Dedifferentiated amniotic fluid mesenchymal stem cell (primary cell): ENCODE measurements around the gene TRPV2.
A peak's percentile ranks its signal among the peaks of the same experiment; 100 is the strongest.

Experiments
- DNase-seq: peaks from one replicate; pipeline ENCODE4 v3.0.0-alpha.2; 2016; ENCODE audit errors: extremely low spot score

TRPV2 gene

DNA sequence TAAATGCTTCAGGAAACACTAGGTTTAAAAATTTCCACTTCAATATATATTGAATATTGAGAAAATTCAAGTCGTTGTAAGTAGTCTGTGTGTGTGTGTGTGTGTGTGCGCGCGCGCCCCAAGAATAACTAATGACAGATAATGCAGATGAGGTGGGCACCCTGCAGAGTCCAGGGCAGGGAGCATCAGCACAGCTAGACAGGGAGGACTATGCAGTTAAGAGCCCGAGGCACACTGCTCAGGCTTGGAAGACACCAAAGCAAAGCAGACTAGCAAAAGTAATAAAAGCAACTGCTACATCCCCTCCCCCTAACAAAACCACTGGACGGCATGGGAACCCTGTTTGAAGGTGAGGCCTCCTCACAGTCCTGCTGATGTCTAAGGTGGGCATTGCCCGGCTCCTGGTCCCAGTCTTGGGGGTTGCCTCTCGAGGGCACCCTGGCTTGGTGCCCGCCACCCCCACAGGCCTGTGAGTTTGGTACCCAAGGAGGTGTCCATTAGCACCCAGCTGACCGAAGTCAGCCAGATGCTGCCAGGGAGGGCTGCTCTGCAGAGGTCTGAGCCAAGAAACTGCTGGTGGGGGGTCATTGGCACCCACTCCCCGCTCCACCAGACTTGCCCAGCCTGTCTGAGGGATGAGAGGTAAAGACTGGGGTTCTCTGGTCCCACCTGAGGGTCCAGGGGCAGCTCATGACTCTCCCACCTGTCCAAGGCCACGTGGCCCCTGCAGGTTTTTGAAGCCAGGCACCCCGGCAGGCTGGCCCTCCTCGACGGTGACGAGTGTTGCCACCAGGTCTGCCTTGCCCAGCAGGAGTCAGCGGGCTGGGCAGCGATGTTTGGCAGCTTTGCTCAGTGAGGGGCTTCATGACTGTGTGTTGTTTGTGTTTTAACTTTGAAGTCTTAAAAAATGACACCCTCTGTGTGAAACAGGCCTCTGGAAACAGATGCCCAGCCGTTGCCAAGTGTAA is 58.0 kb downstream of the TRPV2 start:
- DNase-seq: no peak

DNA sequence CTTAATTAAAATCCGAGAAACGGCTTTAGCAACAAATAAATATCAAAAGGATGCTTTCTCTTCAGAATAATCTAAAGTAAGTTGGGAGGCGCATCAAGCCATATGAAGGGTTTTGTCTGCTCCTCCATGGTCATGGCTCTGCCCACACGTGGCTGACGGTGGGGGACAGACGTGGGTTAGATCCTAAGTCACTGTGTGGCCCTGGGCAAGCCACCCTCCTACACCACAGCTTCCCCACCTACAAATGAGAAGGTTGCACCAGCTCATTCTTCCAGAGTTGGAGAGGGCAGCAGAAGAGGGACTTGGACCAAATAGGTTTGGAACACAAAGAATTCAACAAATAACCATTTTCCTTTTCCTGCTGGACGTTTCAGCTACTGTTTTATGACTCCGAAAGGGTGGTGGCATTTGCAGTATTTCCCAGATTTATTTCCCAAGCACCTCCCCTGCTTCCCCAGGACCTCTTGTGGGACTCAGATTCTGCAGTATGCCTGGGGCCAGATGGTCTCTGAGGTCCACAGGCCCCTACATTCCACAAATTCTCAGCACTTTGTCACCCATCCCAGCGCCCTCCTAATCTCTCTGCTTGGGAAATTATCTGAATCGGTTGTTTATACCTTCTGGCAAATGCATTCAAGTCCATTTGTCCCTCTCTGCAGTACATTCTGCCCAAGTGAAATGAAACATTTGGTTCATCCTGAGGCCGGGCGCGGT is 58.8 kb downstream of the TRPV2 start:
- no peak for DNase-seq

DNA sequence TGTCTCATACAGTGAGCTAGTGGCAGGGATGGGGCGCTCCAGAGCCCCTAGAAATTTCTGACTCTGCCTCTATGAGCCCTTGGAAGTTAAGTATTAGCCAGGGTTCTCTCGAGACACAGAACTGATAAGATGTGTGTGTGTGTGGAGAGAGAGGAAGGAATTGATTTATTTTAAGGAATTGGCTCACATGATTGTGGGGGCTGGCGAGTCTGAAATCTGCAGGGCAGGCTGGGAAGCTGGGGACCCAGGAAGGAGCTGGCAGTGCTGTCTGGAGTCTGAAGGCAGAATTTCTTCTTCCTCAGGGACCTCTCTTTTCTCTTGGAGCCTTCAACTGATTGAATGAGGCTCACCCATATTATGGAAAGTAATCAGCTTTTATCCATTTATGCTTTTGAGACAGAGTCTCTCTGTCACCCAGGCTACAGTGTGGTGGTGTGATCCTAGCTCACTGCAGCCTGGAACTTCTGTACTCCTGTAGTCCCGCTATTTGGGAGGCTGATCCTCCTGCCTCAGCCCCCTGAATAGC is 59.9 kb downstream of the TRPV2 start:
- no peak for DNase-seq

DNA sequence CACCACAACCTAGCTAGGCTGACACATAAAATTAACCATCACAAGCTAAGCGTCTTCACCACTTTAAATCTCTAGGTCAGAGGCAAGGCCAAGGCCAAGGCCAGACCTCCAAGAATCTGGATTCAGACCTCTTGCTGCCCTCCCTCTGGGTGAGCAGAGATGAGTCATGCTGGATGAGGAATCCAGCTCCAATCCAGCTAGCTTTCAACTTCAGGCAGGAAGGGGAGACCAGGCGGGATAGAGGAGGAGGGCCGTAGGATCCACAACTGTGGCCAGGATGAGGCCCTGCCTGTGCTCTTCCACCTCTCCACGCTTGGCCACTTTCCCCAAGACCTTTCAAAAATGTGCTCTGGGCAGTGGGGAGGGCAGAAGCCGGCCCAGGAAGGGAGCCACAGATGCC is 61.9 kb downstream of the TRPV2 start:
- DNase-seq: peak; percentile 30

DNA sequence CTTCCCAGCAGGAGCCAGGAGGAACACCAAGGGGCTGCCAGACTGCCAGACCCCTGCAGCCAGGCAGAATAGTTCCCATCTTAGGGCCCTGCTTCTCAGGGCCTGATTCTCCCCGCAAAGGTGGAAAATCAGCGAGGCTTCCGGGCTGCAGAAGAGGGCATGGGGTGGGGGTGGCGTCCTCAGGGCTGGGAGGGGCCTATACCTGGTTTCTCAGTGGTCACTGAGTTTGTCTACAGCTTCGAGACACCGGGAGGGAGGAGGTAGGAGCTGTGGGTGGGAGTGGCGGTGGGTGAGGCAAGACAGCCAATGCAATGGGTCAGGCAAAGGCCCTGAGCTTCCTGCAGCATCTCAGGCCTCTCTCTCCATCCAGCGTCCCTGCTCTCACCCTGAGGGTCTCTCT is 62.3 kb downstream of the TRPV2 start:
- no peak for DNase-seq

DNA sequence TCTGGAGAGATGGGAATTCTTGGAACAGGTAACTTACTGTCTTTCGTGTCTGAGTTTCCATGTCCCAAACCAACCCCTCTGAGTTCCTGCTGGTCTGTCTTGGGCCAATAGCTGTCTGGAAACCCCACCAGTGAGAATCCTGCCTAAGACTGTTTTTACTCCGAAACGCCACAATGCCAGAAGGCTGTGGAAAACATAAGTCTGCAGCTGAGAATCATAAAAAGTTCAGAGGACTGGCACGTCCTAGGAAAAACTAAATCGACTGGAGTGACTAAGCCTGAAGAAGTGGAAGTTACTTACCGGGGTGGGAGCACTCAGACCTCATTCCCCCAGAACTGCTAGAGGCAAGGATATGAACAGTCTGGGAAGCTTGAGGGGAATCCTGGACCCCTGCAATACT is 63.3 kb downstream of the TRPV2 start:
- DNase-seq: no peak

DNA sequence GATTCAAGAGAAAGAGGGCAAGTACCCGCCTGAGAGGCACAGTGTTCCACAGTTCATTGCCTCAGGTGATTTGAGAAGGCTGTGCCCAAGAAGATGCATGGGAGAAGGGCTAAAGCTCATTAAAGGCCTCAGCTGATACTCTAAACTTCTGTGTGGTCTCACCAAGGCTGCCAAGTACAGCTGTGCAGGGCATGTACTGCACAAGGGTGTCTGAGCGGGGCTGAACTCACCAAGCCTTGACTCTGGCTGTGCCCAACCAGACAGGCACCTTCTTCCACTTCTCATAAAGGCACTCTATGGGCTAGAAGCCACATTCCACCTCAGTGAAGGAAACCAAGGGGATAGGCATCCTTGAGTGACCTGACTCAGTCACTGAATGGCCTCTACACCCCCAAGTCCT is 63.9 kb downstream of the TRPV2 start:
- no peak for DNase-seq

DNA sequence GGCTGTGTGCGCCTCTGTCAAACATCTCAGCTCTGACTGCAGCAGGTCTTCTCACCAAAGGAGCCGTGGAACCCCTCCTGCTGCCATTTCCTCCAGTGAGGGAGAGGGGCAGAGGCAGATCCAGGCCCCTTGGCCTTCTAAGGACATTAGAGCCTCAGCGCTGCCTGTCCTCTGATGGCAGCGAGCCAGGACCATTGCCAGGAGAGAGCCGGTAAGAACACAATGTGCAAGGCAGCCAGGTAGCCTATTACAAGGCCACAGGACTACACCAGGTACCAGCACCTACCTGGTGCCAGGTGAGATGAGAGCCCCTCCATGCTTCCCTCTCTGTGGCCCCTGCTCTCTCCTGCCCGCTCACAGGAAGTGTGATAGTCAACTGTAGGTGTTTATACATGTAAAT is 65.6 kb downstream of the TRPV2 start:
- no peak for DNase-seq

DNA sequence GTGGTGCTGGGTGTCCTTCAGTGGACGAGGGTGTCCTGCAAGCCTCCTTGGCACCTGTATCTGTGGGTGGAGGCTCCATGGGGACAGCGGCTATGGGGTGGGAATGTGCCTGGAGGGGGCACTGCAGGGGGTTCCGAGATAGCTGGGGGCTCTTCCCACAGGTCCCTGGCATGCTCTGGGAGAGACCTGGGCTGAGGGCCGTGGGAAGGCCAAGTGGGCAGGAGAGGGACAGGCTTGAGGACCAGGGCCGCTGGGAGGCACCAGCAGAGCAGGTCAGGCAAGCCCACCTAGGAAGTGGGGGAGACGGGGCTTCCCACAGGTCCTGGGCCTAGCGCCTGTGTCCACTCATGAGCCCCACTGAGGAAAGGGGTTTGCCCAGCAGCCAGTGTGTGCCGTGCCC is 66.9 kb downstream of the TRPV2 start:
- DNase-seq: no peak

DNA sequence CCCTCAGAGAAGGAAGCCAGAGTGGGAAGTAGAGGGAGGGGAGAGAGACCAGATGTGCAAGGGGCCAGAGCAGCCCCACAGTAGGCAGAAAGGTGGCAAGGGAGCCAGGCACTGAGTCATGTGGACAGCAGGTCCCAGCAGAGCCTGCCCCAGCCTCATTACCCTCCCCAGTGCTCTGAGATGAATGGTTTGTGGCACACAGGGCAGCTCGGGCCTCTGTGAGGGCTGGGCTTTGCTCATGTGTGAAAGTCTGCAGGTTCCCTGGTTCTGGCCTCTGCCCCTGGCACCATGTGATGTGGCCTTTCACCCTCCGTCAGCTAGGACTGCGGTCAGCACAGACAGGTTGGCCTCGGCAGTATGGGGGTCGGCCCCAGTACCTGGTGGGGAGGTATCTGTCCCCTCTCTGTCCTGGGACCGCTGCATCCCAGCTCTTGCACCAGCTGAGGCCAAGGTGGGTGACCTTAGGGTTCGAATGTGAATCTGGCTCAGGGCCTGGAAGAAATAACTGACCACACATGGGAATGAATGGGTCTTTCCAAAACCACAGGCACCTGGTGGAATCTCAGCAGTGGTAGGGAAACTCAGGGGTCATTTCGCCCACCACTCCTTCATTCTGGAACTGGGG is 67.8 kb downstream of the TRPV2 start:
- no peak for DNase-seq

DNA sequence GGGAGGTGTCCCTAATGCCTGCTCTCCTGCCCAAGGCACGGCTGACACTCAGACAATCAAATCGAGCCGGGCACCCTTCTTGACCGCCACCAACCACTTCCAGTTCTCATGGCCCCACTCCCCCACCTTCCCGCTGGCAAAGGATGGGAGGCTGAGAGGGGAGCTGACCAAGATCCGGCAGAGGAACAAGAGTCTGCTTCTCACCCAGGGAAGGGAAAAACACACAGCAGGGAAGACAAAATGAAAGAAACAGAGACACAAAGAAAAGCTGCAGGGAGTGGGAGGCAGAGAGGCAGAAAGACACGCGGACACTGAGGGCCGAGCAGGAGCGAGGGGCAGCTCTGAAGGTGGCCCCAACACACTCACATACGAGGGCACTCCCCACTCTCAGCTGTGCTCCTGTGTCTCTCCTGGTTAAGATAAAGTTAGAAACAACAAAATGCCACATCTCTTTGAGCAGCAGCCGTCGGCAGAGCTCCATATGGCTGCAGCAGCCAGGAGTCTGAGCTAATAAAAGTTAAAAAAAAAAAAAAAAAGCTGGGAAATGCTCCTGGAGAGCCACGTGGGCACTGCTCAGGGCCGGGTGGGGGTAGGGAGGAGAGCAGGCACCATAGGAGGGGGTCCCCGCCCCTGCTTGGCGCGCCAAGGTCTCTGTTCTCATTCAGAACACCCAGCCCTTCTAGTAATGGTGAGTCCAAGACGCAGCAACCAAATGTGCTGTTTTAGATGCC is 69.2 kb downstream of the TRPV2 start:
- no peak for DNase-seq
